GM20431 (cell line): ENCODE results near the gene CASP3.
"Not testable (repeated sequence)": the region's sequence is repeated elsewhere in the genome, so short reads cannot be mapped to it uniquely, and the experiment has no call there.

Source experiments
- in situ Hi-C: fragments of 300-500 bp; cut with MseI, MboI; formaldehyde crosslinking; loops from one replicate; pipeline ENCODE4 v1.15.0; 2020; ENCODE audit warnings: low sequenced_read_pairs; ENCODE audit not compliant: unreplicated experiment

The CASP3 gene

GRCh38 chr4:184641022-184641421, 8.2 kb downstream of the CASP3 start:
- in situ Hi-C loops = no loop called here

DNA sequence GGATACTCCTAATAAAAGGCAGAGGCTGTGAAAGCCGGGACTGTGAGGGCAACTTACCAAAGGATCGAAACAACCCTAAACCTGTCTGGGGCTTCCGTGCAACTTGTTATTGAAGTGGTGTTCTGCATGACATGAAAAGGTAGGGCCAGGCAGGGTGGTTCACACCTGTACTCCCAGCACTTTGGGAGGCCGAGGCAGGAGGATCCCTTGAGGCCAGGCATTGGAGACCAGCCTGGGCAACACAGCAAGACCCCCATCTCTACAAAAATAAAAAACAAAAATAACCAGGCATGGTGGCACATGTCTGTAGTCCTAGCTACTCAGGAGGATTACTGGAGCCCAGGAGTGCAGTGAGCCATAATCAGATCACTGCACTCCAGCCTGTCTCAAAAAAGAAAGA, 12.3 kb downstream of the CASP3 start:
- in situ Hi-C loops = no loop called here

GRCh38 chr4:184636144-184636543, 13.1 kb downstream of the CASP3 start:
- in situ Hi-C loops = no loop called here

- in situ Hi-C loops = no loop called here
These were observed 13.9 kb downstream of the CASP3 start for GRCh38 chr4:184635381-184635780.

- in situ Hi-C loops = no loop called here
These were observed 16.4 kb downstream of the CASP3 start for GRCh38 chr4:184632842-184633241.

- in situ Hi-C loops = no loop called here
These were observed 21.1 kb downstream of the CASP3 start for GRCh38 chr4:184628103-184628502.

- in situ Hi-C loops = not testable (repeated sequence)
These were observed 23.3 kb downstream of the CASP3 start for GRCh38 chr4:184625783-184626596.

- in situ Hi-C loops = no loop called here
These were observed 24.2 kb downstream of the CASP3 start for GRCh38 chr4:184624972-184625554.

DNA sequence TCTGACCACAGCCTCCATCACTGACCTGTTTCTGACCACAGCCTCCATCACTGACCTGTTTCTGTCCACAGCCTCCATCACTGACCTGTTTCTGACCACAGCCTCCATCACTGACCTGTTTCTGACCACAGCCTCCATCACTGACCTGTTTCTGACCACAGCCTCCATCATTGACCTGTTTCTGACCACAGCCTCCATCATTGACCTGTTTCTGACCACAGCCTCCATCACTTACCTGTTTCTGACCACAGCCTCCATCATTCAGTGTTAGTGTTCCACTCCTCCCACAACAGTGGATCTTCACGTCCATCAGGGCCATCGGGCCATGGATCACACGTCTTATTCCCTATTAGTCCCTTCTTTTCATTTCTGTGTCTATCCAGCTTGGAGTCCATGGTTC, 24.7 kb downstream of the CASP3 start:
- in situ Hi-C loops = not testable (repeated sequence)

GRCh38 chr4:184621518-184621917, 27.7 kb downstream of the CASP3 start:
- in situ Hi-C loops = no loop called here

- in situ Hi-C loops = no loop called here
These were observed 28.9 kb downstream of the CASP3 start for GRCh38 chr4:184620212-184620867.

DNA sequence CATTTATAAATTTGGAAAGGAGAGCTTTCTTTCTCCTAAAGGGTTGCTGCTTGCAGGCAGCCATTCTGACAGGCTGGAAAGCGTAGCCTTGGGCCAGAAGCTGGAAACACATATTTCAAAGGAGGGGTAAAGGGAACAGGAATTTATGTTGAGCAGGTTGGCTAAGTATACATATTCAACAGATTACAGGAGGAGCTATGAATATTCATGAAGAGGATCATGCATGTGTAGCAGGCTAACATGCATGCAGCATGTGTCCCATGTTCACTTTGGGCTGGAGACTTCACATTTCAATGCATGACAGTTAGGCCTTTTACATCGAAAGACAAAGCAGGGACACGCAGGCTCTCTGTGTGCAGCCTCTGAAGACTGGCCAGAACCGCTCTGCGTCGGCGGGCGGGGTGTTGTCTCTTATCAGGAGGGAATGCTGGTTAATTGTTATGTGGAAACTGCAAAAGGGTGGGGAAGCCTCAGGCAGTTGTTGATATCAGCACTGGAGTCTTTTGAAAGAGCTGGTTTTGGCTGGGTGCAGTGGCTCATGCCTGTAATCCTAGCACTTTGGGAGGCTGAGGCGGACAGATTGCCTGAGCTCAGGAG, 31.5 kb downstream of the CASP3 start:
- in situ Hi-C loops = no loop called here

DNA sequence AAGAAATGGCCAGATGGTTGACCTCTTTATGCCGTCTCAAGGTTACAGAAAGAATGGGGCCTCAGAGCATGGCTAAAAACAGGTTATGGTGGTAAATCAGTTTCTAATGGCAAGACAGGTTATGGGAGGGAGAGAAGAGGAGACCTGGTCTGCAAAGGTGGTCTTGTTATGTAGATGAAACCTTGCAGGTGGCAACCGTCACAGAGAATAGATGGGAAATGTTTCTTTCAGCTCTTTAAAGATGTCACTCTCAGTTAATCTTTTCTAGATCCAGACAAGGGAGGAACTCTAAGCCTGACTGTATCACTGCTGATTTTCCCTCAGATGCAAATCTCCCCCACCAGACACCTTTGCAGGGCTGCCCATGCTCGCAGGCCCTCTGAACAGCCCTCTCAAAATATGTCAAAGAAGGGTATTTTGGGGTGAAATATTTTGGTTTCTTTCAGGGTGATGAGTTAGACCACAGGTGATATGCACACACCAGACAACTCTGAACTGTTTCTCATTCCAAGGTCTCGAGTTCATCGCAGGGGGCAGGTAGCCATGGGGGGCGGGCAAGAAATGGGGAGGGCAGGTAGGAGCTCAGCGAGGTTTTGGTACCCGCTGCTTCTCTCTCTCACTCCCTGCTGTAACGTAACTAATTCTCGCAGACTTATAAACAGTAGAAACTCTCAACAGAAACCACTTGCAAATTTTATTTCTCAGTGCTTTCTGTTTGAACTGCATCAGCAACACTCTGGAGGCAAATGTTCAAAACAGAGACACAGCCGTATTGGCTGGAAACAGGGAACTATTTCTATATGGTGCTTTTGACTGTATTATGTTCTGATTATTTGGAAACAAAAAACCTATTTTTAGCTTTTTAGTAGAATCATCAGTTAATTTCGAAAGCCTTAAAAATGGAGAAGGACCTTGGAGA, 32.4 kb downstream of the CASP3 start:
- in situ Hi-C loops = no loop called here

GRCh38 chr4:184616168-184616567, 33.1 kb downstream of the CASP3 start:
- in situ Hi-C loops = not testable (repeated sequence)

GRCh38 chr4:184614509-184614908, 34.7 kb downstream of the CASP3 start:
- in situ Hi-C loops = no loop called here

DNA sequence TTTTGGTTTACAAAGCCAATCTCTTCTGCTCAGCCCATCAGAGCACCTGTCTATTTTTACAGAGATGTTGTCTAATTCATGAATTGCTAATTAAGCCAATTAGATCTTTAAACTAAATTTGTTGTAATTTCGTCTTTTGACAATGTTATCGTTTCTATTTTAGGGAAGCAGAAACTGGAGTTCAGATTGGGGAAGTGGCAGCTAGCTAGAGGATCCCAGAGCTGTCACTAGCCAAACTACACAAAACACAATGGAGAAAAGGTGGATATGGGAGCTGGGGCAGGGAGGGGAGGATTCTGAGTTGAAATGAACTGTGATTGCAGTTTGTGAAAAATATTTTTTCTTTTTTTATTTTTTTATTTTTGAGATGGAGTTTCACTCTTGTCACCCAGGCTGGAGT, 35.8 kb downstream of the CASP3 start:
- in situ Hi-C loops = no loop called here

- in situ Hi-C loops = no loop called here
These were observed 37.2 kb downstream of the CASP3 start for GRCh38 chr4:184612074-184612473.

GRCh38 chr4:184607429-184607828, 41.8 kb downstream of the CASP3 start:
- in situ Hi-C loops = not testable (repeated sequence)

GRCh38 chr4:184602857-184603256, 46.4 kb downstream of the CASP3 start:
- in situ Hi-C loops = not testable (repeated sequence)

DNA sequence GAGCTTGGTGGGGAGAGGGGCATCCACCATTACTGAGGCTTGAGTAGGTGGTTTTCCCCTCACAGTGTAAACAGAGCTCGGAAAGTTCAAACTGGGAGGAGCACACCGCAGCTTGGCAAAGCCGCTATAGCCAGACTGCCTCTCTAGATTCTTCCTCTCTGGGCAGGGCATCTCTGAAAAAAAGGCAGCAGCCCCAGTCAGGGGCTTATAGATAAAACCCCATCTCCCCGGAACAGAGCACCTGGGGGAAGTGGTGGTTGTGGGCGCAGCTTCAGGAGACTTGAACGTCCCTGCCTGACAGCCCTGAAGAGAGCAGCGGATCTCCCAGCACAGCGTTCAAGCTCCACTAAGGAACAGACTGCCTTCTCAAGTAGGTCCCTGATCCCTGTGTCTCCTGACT, 48.3 kb downstream of the CASP3 start:
- in situ Hi-C loops = not testable (repeated sequence)
